Breast epithelium (tissue), 4 donors: ENCODE data around the gene MGAT1. TPM values are rescaled to one million over a fixed set of nuclear protein-coding genes. Genes with fewer than 3 reads are reported as not detected.
"Not testable (repeated sequence)": the region's sequence is repeated elsewhere in the genome, so short reads cannot be mapped to it uniquely, and the experiment has no call there.

Source experiments
- DNase-seq, 2 donors: peaks; one replicate each; pipeline ENCODE4 v3.0.0-alpha.2; 2019; ENCODE audit warnings: low spot score in 2 of 2
- H3K27ac ChIP-seq, 2 donors: fragments of 200-600 bp; sonication (generic) in 1 of 2; one replicate each; pipeline ENCODE4 v1.5.1; 2016 to 2019; ENCODE audit warnings: mild to moderate bottlenecking in 1 of 2
- H3K27me3 ChIP-seq, 2 donors: fragments of 200-600 bp; sonication (generic) in 1 of 2; one replicate each; pipeline versions ENCODE4 v1.5.1 to v1.6.0; 2017 to 2019; ENCODE audit warnings: control low read depth in 1 of 2, mild to moderate bottlenecking in 1 of 2
- H3K36me3 ChIP-seq: fragments of 200-600 bp; one replicate; pipeline ENCODE4 v1.5.1; 2019
- H3K4me1 ChIP-seq, 2 donors: fragments of 200-600 bp; sonication (generic); one replicate each; pipeline ENCODE4 v1.5.1; 2016 to 2019; ENCODE audit warnings: control low read depth in 1 of 2
- H3K4me3 ChIP-seq, 3 donors: fragments of 200-600 bp; sonication (generic); 1 replicate in 2 of 3; 2 replicates in 1 of 3; pipeline ENCODE4 v1.5.1; 2016 to 2019; ENCODE audit warnings: mild to moderate bottlenecking in 3 of 3, moderate library complexity in 2 of 3
- H3K9me3 ChIP-seq, 2 donors: fragments of 200-600 bp; sonication (generic) in 1 of 2; one replicate each; pipeline ENCODE4 v1.5.1; 2016 to 2019; ENCODE audit warnings: control low read depth in 1 of 2
- POLR2A ChIP-seq: fragments of 450-650 bp; IDR thresholded peaks from one replicate; pipeline ENCODE4 v1.6.1; 2016; ENCODE audit warnings: antibody characterized with exemption, mild to moderate bottlenecking, moderate library complexity
- POLR2AphosphoS5 ChIP-seq, 3 donors: sonication (generic); formaldehyde crosslinking; IDR thresholded peaks; one replicate each; pipeline ENCODE4 v1.6.1; 2017; ENCODE audit warnings: antibody characterized with exemption in 3 of 3
- intact Hi-C: fragments of 100-400 bp; cut with DNase I; formaldehyde crosslinking; loops from one replicate; pipeline ENCODE4 v1.15.1; 2023; ENCODE audit warnings: low total_unique reads
- total RNA-seq, 3 donors: library from RNA; depleted of rRNA; stranded (reverse); fragments of >200 nt; gene quantifications; one replicate each; pipeline ENCODE4 v1.1.0, GENCODE V29; 2016
- TF ChIP-seq, protein P1 (sequence below), 3 donors: fragments of 450-650 bp; IDR thresholded peaks; one replicate each; pipeline ENCODE4 v1.5.1; 2016 to 2017; ENCODE audit warnings: antibody characterized with exemption in 3 of 3, mild to moderate bottlenecking in 3 of 3, moderate library complexity in 3 of 3

MGAT1 gene
- total RNA-seq, 3 donors from 2014 or later, result 127 to 236 (median 163) TPM

DNA sequence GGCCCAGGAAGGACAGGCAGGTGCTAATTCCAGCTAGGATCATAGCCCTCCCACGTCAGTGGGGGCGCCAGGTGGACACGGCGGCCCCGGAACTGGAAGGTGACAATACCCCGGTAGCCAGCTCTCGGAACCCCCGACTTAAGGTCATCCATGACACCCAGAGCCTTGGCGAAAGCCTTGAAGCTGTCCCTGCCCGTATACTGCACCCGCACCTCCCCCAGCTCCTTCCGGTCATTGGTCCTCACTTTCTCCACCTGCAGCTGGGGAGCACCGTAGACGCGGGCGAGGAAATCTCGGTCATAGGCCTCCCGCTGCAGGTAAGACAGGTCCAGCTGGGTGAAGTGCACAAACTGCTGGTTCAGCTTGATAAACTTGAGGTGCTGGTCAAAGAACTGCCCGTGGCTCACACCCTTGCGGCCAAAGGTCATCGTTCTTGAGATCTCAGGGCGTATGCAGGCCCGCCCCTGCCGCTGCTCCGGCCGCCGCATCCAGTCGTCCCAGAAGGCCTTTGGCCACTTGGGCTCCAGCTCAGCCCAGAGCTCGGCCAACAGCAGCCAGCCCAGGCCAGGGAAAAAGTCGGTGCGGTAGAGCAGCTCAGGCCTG lies 10.9 kb downstream of the MGAT1 start:
- DNase-seq, result no peak
- H3K9me3 ChIP-seq, result no peaks in the 10 kb centered on the region
- H3K4me1 ChIP-seq, result peaks cover 4 to 7% of the 10 kb centered on the region in 2 donors
- H3K36me3 ChIP-seq, result no peaks in the 10 kb centered on the region
- TF ChIP-seq POLR2A, result no peak
- TF ChIP-seq, protein P1, sequence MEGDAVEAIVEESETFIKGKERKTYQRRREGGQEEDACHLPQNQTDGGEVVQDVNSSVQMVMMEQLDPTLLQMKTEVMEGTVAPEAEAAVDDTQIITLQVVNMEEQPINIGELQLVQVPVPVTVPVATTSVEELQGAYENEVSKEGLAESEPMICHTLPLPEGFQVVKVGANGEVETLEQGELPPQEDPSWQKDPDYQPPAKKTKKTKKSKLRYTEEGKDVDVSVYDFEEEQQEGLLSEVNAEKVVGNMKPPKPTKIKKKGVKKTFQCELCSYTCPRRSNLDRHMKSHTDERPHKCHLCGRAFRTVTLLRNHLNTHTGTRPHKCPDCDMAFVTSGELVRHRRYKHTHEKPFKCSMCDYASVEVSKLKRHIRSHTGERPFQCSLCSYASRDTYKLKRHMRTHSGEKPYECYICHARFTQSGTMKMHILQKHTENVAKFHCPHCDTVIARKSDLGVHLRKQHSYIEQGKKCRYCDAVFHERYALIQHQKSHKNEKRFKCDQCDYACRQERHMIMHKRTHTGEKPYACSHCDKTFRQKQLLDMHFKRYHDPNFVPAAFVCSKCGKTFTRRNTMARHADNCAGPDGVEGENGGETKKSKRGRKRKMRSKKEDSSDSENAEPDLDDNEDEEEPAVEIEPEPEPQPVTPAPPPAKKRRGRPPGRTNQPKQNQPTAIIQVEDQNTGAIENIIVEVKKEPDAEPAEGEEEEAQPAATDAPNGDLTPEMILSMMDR (IDR thresholded peaks at IDR 0.05), result no peak
- TF ChIP-seq POLR2AphosphoS5 (IDR thresholded peaks at IDR 0.05), result no peak
- no peak overlapping the region for H3K27ac ChIP-seq
- intact Hi-C loops, result no loop called here
- H3K27me3 ChIP-seq, result no peaks in the 10 kb centered on the region
- no peak overlapping the region for H3K4me3 ChIP-seq

DNA sequence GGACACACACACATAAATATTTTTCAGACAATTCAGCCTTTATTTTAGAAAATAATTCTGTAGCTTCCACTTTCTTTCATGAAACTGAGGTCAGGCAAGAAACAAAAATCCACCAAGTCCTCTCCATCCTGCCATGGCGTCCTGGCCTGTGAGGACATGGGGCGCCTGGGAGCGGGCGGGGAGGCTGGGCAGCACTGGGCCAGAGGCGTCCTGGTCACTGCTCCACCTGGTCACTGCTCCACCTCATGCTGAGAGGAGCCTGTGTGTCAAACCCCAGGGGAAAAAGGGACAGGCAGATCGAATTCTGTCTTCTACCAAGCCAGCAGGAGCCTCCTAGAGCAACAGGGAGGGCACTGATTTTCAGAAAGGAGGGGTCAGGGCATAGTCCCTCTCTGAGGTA lies 12.1 kb downstream of the MGAT1 start:
- intact Hi-C loops, result no loop called here
- Histone ChIP-seq H3K27me3 (no peaks in the 10 kb centered on the region), H3K36me3 (no peaks in the 10 kb centered on the region), H3K9me3 (no peaks in the 10 kb centered on the region), H3K4me1 (peaks cover 14 to 18% of the 10 kb centered on the region in 2 donors), H3K4me3 (no peak overlapping the region), H3K27ac (no peak overlapping the region)
- no peak for TF ChIP-seq POLR2A
- TF ChIP-seq, protein P1 (IDR thresholded peaks at IDR 0.05), result no peak
- no peak for TF ChIP-seq POLR2AphosphoS5 (IDR thresholded peaks at IDR 0.05)
- no peak for DNase-seq

DNA sequence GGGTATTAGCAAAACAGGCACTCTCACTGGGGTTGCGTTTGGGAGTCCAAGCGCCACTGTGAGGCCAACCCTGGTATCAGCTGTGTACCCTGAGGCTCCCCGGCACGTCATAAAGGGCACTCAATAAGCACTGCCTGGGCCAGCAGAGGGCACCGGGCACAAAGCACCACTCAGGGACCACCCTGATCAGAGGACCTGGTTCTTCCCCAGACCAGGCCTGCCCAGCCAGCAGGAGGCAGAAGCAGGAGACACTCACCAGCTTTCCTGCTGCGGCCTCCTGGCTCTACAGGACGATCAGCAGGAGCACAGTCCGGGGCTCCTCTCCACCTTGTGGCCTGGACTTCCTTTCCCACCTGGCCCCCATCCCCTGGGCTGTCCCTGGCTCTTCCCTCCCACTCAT lies 12.6 kb downstream of the MGAT1 start:
- H3K4me1 ChIP-seq, result peaks cover 19 to 23% of the 10 kb centered on the region in 2 donors
- H3K9me3 ChIP-seq, result no peaks in the 10 kb centered on the region
- DNase-seq, result no peak
- H3K27me3 ChIP-seq, result no peaks in the 10 kb centered on the region
- intact Hi-C loops, result no loop called here
- no peaks in the 10 kb centered on the region for H3K36me3 ChIP-seq
- TF ChIP-seq, protein P1 (IDR thresholded peaks at IDR 0.05), result no peak
- no peak for TF ChIP-seq POLR2A
- TF ChIP-seq POLR2AphosphoS5 (IDR thresholded peaks at IDR 0.05), result no peak
- H3K27ac ChIP-seq, result peak overlapping the region in 1 of 2 donors; percentile 10
- no peak overlapping the region for H3K4me3 ChIP-seq

DNA sequence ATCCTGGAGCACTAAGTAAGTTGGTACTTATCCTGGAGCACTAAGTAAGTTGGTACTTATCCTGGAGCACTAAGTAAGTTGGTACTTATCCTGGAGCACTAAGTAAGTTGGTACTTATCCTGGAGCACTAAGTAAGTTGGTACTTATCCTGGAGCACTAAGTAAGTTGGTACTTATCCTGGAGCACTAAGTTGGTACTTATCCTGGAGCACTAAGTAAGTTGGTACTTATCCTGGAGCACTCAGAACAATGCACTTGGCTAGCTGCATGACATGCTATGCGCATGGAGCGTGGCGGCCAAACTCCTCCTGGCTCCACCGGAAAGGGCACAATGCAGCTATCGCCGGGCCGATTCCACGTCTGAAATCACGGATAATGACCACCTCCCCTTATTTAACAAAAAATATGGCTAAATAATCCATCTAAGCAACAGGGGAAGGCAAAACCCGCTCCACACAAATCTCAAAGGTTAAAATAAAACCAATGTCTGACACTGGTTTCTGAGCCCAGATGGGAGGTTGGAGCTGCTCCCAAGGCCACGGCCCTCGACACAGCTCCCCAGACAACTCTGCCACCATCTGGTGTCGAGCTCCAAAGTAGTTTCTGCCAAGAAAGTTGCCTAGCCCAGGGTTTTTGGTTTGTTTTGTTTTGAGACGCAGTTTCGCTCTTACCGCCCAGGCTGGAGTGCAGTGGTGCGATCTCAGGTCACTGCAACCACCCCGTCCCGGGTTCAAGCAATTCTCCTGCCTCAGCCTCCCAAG lies 13.8 kb downstream of the MGAT1 start:
- intact Hi-C loops, result loop anchor here (10.0 kb wide), 1 partner anchor 76 kb away; the partner anchor contains the start of gene ZFP62
- not testable (repeated sequence) for H3K4me3 ChIP-seq, H3K27ac ChIP-seq, H3K27me3 ChIP-seq, DNase-seq, H3K36me3 ChIP-seq, H3K9me3 ChIP-seq
- peaks cover 20 to 23% of the 10 kb centered on the region in 2 donors for H3K4me1 ChIP-seq

DNA sequence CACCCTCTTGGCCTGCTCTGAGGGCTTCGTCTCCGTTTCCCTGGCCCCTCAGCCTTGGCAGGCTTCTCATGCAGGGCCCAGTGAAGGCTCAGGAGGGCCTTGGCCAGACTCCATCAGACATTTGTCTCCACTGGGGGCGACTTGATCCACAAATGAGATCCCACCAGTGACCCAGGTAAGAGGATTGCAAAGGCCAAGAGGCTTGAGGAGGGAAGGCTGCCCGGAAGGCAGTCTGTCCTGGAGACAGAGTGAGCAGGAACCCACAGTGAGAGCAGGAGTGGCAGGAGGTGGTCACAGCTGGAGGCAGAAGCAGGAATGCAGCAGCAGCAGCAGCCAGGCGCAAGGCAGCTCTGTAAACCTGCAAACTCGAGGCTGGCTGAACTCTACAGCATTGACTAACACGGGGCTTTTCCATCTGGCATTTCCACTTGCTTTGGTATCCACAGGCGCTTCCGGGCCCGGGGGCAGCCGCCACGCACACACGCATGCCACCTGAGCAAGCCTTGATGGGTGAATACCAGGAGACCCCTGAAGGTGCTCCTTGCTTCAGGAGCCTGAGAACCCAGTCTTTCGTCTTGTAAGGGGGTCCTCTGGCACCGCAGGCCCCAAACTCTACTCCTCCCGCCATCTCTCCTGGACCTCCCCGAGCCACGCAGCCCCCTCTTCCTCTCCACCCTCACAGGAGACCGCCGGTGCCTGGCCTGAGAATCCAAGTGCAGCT lies 14.7 kb downstream of the MGAT1 start:
- Histone ChIP-seq H3K27ac (peak overlapping the region; percentile 79 to 92), H3K4me1 (peaks cover 20 to 23% of the 10 kb centered on the region in 2 donors), H3K9me3 (no peaks in the 10 kb centered on the region), H3K4me3 (no peak overlapping the region), H3K36me3 (no peaks in the 10 kb centered on the region), H3K27me3 (no peaks in the 10 kb centered on the region)
- TF ChIP-seq POLR2A (no peak), POLR2AphosphoS5 (IDR thresholded peaks at IDR 0.05) (no peak)
- TF ChIP-seq, protein P1 (IDR thresholded peaks at IDR 0.05), result no peak
- intact Hi-C loops, result loop anchor here (10.0 kb wide), 1 partner anchor 77 kb away; the partner anchor contains the start of gene ZFP62
- DNase-seq, result no peak
